ENCODE measurements around the gene NEUROD4. TPM values are rescaled to one million over a fixed set of nuclear protein-coding genes. Genes with fewer than 3 reads are reported as not detected.

NEUROD4 gene
- total RNA-seq, 1 donor from 2014 or later: 206 TPM

- peaks cover 4% of the 10 kb centered on the region for H3K27me3 Mint-ChIP-seq (ENCODE audit: unreplicated experiment)
- no peaks in the 10 kb centered on the region for H3K36me3 Mint-ChIP-seq (ENCODE audit: unreplicated experiment)
- TF ChIP-seq CTCF (IDR thresholded peaks at IDR 0.05; ENCODE audit: partially characterized antibody, unreplicated experiment): no peak
- H3K9me3 Mint-ChIP-seq (ENCODE audit: unreplicated experiment): peaks cover 10% of the 10 kb centered on the region
- peak overlapping the region; percentile 98 for H3K27ac Mint-ChIP-seq (ENCODE audit: unreplicated experiment)
- H3K4me1 Mint-ChIP-seq (ENCODE audit: low read depth, unreplicated experiment): peaks cover 72% of the 10 kb centered on the region
- no peak for DNase-seq
- peak overlapping the region; percentile 80 for H3K4me3 Mint-ChIP-seq (ENCODE audit: unreplicated experiment)
Measured at GRCh38 chr12:55058082-55058481, 38.3 kb downstream of the NEUROD4 start.

- Mint-ChIP-seq H3K27me3 (ENCODE audit: unreplicated experiment) (peaks cover 4% of the 10 kb centered on the region), H3K36me3 (ENCODE audit: unreplicated experiment) (no peaks in the 10 kb centered on the region), H3K27ac (ENCODE audit: unreplicated experiment) (peak overlapping the region; percentile 98), H3K4me3 (ENCODE audit: unreplicated experiment) (no peak overlapping the region), H3K4me1 (ENCODE audit: low read depth, unreplicated experiment) (peaks cover 73% of the 10 kb centered on the region), H3K9me3 (ENCODE audit: unreplicated experiment) (peaks cover 8% of the 10 kb centered on the region)
- TF ChIP-seq CTCF (IDR thresholded peaks at IDR 0.05; ENCODE audit: partially characterized antibody, unreplicated experiment): no peak
- no peak for DNase-seq
Measured at GRCh38 chr12:55058776-55059175, 39.0 kb downstream of the NEUROD4 start.

GRCh38 chr12:55060470-55060869 is 40.7 kb downstream of the NEUROD4 start:
- Mint-ChIP-seq H3K36me3 (ENCODE audit: unreplicated experiment) (no peaks in the 10 kb centered on the region), H3K4me1 (ENCODE audit: low read depth, unreplicated experiment) (peaks cover 81% of the 10 kb centered on the region), H3K27ac (ENCODE audit: unreplicated experiment) (peak overlapping the region; percentile 98), H3K27me3 (ENCODE audit: unreplicated experiment) (peaks cover 5% of the 10 kb centered on the region), H3K4me3 (ENCODE audit: unreplicated experiment) (peak overlapping the region; percentile 62), H3K9me3 (ENCODE audit: unreplicated experiment) (peaks cover 12% of the 10 kb centered on the region)
- DNase-seq: no peak
- no peak for TF ChIP-seq CTCF (IDR thresholded peaks at IDR 0.05; ENCODE audit: partially characterized antibody, unreplicated experiment)

- DNase-seq: peak; percentile 18
- H3K27ac Mint-ChIP-seq (ENCODE audit: unreplicated experiment): peak overlapping the region; percentile 98
- peak overlapping the region; percentile 62 for H3K4me3 Mint-ChIP-seq (ENCODE audit: unreplicated experiment)
- peaks cover 85% of the 10 kb centered on the region for H3K4me1 Mint-ChIP-seq (ENCODE audit: low read depth, unreplicated experiment)
- H3K36me3 Mint-ChIP-seq (ENCODE audit: unreplicated experiment): no peaks in the 10 kb centered on the region
- no peak for TF ChIP-seq CTCF (IDR thresholded peaks at IDR 0.05; ENCODE audit: partially characterized antibody, unreplicated experiment)
- peaks cover 15% of the 10 kb centered on the region for H3K9me3 Mint-ChIP-seq (ENCODE audit: unreplicated experiment)
- peaks cover 9% of the 10 kb centered on the region for H3K27me3 Mint-ChIP-seq (ENCODE audit: unreplicated experiment)
Measured at GRCh38 chr12:55061024-55061423, 41.2 kb downstream of the NEUROD4 start.

- H3K4me1 Mint-ChIP-seq (ENCODE audit: low read depth, unreplicated experiment): peaks cover 84% of the 10 kb centered on the region
- peaks cover 14% of the 10 kb centered on the region for H3K9me3 Mint-ChIP-seq (ENCODE audit: unreplicated experiment)
- H3K27ac Mint-ChIP-seq (ENCODE audit: unreplicated experiment): peak overlapping the region; percentile 84
- H3K36me3 Mint-ChIP-seq (ENCODE audit: unreplicated experiment): no peaks in the 10 kb centered on the region
- TF ChIP-seq CTCF (IDR thresholded peaks at IDR 0.05; ENCODE audit: partially characterized antibody, unreplicated experiment): no peak
- peaks cover 9% of the 10 kb centered on the region for H3K27me3 Mint-ChIP-seq (ENCODE audit: unreplicated experiment)
- DNase-seq: peak; percentile 35
- peak overlapping the region; percentile 43 for H3K4me3 Mint-ChIP-seq (ENCODE audit: unreplicated experiment)
Measured at GRCh38 chr12:55063291-55063690, 43.5 kb downstream of the NEUROD4 start.

Data from glutamatergic neuron (in vitro differentiated cells).